B cell (primary cell): ENCODE results near the gene RILPL1. TPM values are rescaled to one million over a fixed set of nuclear protein-coding genes. Genes with fewer than 3 reads are reported as not detected.

Source experiments
- ATAC-seq: fragments of 200-7000 bp; cut with Tn5 transposase; one replicate; pipeline ENCODE4 v1.10.0; 2021; ENCODE audit warnings: low read depth, mild to moderate bottlenecking, moderate number of reproducible peaks, moderate library complexity
- CTCF ChIA-PET: fragments of 350-600 bp; sonication (Branson Sonifier 250); formaldehyde crosslinking; loops from one replicate; lab custom pipeline; 2021; ENCODE audit warnings: antibody characterized with exemption, inconsistent platforms; lab: Charles Lee
- POLR2A ChIA-PET: fragments of 350-600 bp; sonication (Branson Sonifier 250); formaldehyde crosslinking; loops from one replicate; lab custom pipeline; 2021; ENCODE audit warnings: antibody characterized with exemption; lab: Charles Lee
- DNase-seq: peaks from one replicate; pipeline ENCODE4 v3.0.0; 2013
- H2AFZ ChIP-seq: 2 replicates; pipeline ENCODE4 v1.6.1; 2012; ENCODE audit warnings: mild to moderate bottlenecking, low read depth, low read length; ENCODE audit not compliant: insufficient read depth, poor library complexity, severe bottlenecking
- H3K27ac ChIP-seq, 2 donors: 1 replicate in 1 of 2; 2 replicates in 1 of 2; pipeline ENCODE4 v1.5.1; 2012 to 2013; ENCODE audit warnings: low read length in 2 of 2, mild to moderate bottlenecking in 2 of 2, moderate library complexity in 1 of 2
- H3K27me3 ChIP-seq, 4 experiments: fragments of 200-600 bp in 1 of 4; sonication (generic) in 1 of 4; replicated peaks in 1 of 4; 1 replicate in 2 of 4; 2 replicates in 2 of 4; pipeline versions ENCODE4 v1.6.1 to v1.7.0; 2013 to 2016; ENCODE audit warnings: low read length in 3 of 4, mild to moderate bottlenecking in 2 of 4, mixed read lengths in 1 of 4, moderate library complexity in 1 of 4; ENCODE audit not compliant: insufficient read depth in 4 of 4, control insufficient read depth in 3 of 4; ENCODE audit errors: control extremely low read depth in 1 of 4
- H3K36me3 ChIP-seq, 2 experiments: replicated peaks in 1 of 2; 1 replicate in 1 of 2; 2 replicates in 1 of 2; pipeline versions ENCODE4 v1.6.1 to v1.7.1; 2013; ENCODE audit warnings: low read length in 1 of 2; ENCODE audit not compliant: insufficient read depth in 2 of 2, control insufficient read depth in 1 of 2; ENCODE audit errors: control extremely low read depth in 1 of 2, extremely low read depth in 1 of 2
- H3K4me1 ChIP-seq, 2 donors: fragments of 200-600 bp in 1 of 2; sonication (generic) in 1 of 2; 1 replicate in 1 of 2; 2 replicates in 1 of 2; pipeline versions ENCODE4 v1.5.1 to v1.6.1; 2013 to 2017; ENCODE audit warnings: low read length in 2 of 2; ENCODE audit not compliant: control insufficient read depth in 2 of 2, insufficient read depth in 2 of 2
- H3K4me2 ChIP-seq: replicated peaks from 2 replicates; pipeline ENCODE3; 2012; ENCODE audit warnings: mild to moderate bottlenecking, low read depth, low read length; ENCODE audit not compliant: poor library complexity, severe bottlenecking
- H3K4me3 ChIP-seq, 5 experiments: fragments of 200-600 bp in 1 of 5; sonication (generic) in 1 of 5; 1 replicate in 3 of 5; 2 replicates in 2 of 5; pipeline versions ENCODE4 v1.5.1 to v1.7.0; 2011 to 2016; ENCODE audit warnings: low read length in 4 of 5, mild to moderate bottlenecking in 4 of 5, low read depth in 2 of 5, control low read depth in 1 of 5, moderate library complexity in 1 of 5; ENCODE audit not compliant: insufficient read depth in 1 of 5; ENCODE audit errors: control extremely low read depth in 1 of 5, extremely low read depth in 1 of 5
- H3K79me2 ChIP-seq: fragments of 200-600 bp; sonication (generic); one replicate; pipeline ENCODE4 v1.6.0; 2016; ENCODE audit warnings: low read length; ENCODE audit not compliant: control insufficient read depth, insufficient read depth
- H3K9ac ChIP-seq: fragments of 200-600 bp; sonication (generic); 2 replicates; pipeline ENCODE4 v1.6.1; 2017; ENCODE audit warnings: mild to moderate bottlenecking, low read length, moderate library complexity
- H3K9me3 ChIP-seq, 3 donors: one replicate each; pipeline versions ENCODE4 v1.6.1 to v1.7.1; 2013; ENCODE audit warnings: low read length in 2 of 3; ENCODE audit not compliant: control insufficient read depth in 2 of 3, insufficient read depth in 1 of 3; ENCODE audit errors: control extremely low read depth in 1 of 3
- H4K20me1 ChIP-seq: 2 replicates; pipeline ENCODE4 v1.6.0; 2012; ENCODE audit warnings: mild to moderate bottlenecking, low read length; ENCODE audit not compliant: insufficient read depth, control insufficient read depth, poor library complexity, severe bottlenecking
- H3K27ac Mint-ChIP-seq: one replicate; pipeline ENCODE4 v1.8.0; 2021; ENCODE audit warnings: mixed read lengths
- H3K27me3 Mint-ChIP-seq: one replicate; pipeline ENCODE4 v1.8.0; 2021; ENCODE audit warnings: mixed read lengths
- H3K4me1 Mint-ChIP-seq: one replicate; pipeline ENCODE4 v1.8.0; 2021; ENCODE audit warnings: mixed read lengths
- H3K4me3 Mint-ChIP-seq: one replicate; pipeline ENCODE4 v1.8.0; 2021; ENCODE audit warnings: mixed read lengths
- H3K9me3 Mint-ChIP-seq: one replicate; pipeline ENCODE4 v1.8.0; 2022; ENCODE audit warnings: mixed read lengths; ENCODE audit not compliant: insufficient read depth
- CTCF ChIP-seq: fragments of 200-600 bp; IDR thresholded peaks from one replicate; pipeline ENCODE4 v1.8.0; 2022; ENCODE audit warnings: antibody characterized with exemption, mild to moderate bottlenecking
- EZH2 ChIP-seq: IDR thresholded peaks from 2 replicates; pipeline ENCODE4 v1.6.1; 2012; ENCODE audit warnings: borderline replicate concordance, low read depth, mild to moderate bottlenecking, moderate library complexity, low read length; ENCODE audit not compliant: insufficient read depth, poor library complexity, severe bottlenecking
- WGBS: methylation state at CpG from one replicate; pipeline ENCODE4 v1.1.5; 2013; ENCODE audit warnings: missing lambda C conversion rate; ENCODE audit not compliant: insufficient coverage; 5-methylcytosine and 5-hydroxymethylcytosine counted together
- intact Hi-C: fragments of 100-400 bp; cut with micrococcal nuclease; formaldehyde crosslinking; loops from one replicate; pipeline ENCODE4 v1.10.0; 2022
- polyA plus RNA-seq: library from polyadenylated mRNA; depleted of rRNA; stranded (reverse); fragments of >200 nt; gene quantifications from 2 replicates; pipeline ENCODE4 v1.2.3, GENCODE V29; 2012
- total RNA-seq, 2 donors: library from RNA; stranded (reverse); fragments of 120-200 nt in 1 of 2; gene quantifications; 1 replicate in 1 of 2; 2 replicates in 1 of 2; pipeline versions ENCODE4 v1.2.3 to v1.2.4, GENCODE V29; 2013 to 2022

Gene RILPL1
- total and polyA plus RNA-seq, 2 donors (not counting 1 experiment from before 2014, with no cell fraction given) = 2.6 to 2.8 TPM

DNA sequence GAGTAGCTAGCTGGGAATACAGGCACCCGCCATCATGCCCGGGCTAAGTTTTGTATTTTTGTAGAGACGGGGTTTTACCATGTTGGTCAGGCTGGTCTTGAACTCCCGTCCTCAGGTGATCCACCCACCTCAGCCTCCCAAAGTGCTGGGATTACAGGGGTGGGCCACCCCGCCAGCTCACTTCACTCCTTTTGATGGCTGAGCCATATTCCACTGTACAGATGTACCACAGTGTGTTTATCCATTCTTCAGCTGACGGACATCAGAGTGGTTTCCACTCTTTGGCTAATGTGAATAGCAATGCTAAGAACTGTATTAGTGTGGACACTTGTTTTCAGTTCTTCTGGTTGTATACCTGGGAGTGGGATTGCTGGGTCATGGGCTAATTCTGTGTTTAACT lies 46.1 kb downstream of the RILPL1 start:
- Histone ChIP-seq H3K4me2 (no peak overlapping the region), H3K9ac (no peak overlapping the region), H2AFZ (no peak overlapping the region), H3K27me3 (no peaks in the 10 kb centered on the region), H3K36me3 (no peaks in the 10 kb centered on the region), H3K4me3 (no peak overlapping the region), H3K27ac (no peak overlapping the region), H3K9me3 (no peaks in the 10 kb centered on the region), H3K4me1 (peaks cover 4 to 5% of the 10 kb centered on the region in 2 donors), H3K79me2 (no peaks in the 10 kb centered on the region), H4K20me1 (no peaks in the 10 kb centered on the region)
- DNase-seq = no peak
- WGBS = 100% methylated on average over 4 of the region's 6 CpGs
- ATAC-seq = no peak
- POLR2A ChIA-PET = no interaction called here
- Mint-ChIP-seq H3K4me3 (no peak overlapping the region), H3K4me1 (peaks cover 12% of the 10 kb centered on the region), H3K27ac (no peak overlapping the region), H3K27me3 (no peaks in the 10 kb centered on the region), H3K9me3 (no peaks in the 10 kb centered on the region)
- no peak for TF ChIP-seq CTCF
- TF ChIP-seq EZH2 = no peak
- intact Hi-C loops = no loop called here
- CTCF ChIA-PET = no interaction called here

DNA sequence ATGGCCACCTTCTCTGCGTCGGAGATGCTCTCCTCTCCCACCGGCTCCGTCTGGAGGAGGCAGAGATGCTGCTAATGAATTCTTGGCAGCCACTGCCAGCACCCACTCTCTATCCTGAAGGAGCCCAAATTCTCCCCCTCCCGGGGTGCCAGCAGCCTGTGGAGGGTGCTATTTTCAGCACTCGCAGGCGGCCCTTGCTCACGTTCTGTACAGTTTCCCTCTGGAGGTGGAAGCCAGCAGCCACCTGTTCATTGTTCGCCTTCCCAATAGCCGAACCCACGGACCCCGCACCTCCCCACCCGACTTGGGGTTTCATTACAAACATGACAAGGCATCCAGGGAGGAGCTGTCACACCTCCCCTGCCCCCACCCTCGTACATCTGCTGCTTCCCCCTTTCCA lies 47.8 kb downstream of the RILPL1 start:
- no peak overlapping the region for H3K9ac ChIP-seq
- H3K4me1 ChIP-seq = peaks cover 4 to 5% of the 10 kb centered on the region in 2 donors
- ATAC-seq (no peak), DNase-seq (no peak)
- POLR2A ChIA-PET = no interaction called here
- no peak overlapping the region for H3K27ac Mint-ChIP-seq
- no peaks in the 10 kb centered on the region for H3K9me3 Mint-ChIP-seq
- CTCF ChIA-PET = no interaction called here
- H3K9me3 ChIP-seq = no peaks in the 10 kb centered on the region
- no peaks in the 10 kb centered on the region for H3K36me3 ChIP-seq
- H3K4me3 Mint-ChIP-seq = no peak overlapping the region
- H3K4me2 ChIP-seq = no peak overlapping the region
- no peaks in the 10 kb centered on the region for H3K79me2 ChIP-seq
- H3K4me3 ChIP-seq = no peak overlapping the region
- H3K27ac ChIP-seq = no peak overlapping the region
- intact Hi-C loops = no loop called here
- H3K27me3 Mint-ChIP-seq = no peaks in the 10 kb centered on the region
- WGBS = 91% methylated on average over 14 of the region's 14 CpGs
- no peak for TF ChIP-seq EZH2
- no peak for TF ChIP-seq CTCF
- no peaks in the 10 kb centered on the region for H3K27me3 ChIP-seq
- peaks cover 12% of the 10 kb centered on the region for H3K4me1 Mint-ChIP-seq
- no peaks in the 10 kb centered on the region for H4K20me1 ChIP-seq
- no peak overlapping the region for H2AFZ ChIP-seq
